HepG2 (cell line): ENCODE results near the gene PRSS36. TPM values are rescaled to one million over a fixed set of nuclear protein-coding genes. Genes with fewer than 3 reads are reported as not detected.

ENCODE experiments used
- ATAC-seq: fragments of 200-7000 bp; cut with Tn5 transposase; 3 replicates; pipeline ENCODE4 v1.9.1; 2020; ENCODE audit warnings: mild to moderate bottlenecking, moderate library complexity
- BruUV-seq: library from RNA; stranded (reverse); fragments of 400-500 nt; replicated peaks from 2 replicates; lab custom pipeline; 2021; lab: Mats Ljungman, UMichigan
- CTCF ChIA-PET: fragments of 300-600 bp; formaldehyde crosslinking; extraction: SDS; loops from one replicate; lab custom pipeline; 2021; ENCODE audit warnings: low total read pairs, inconsistent platforms, low intra/inter-chr PET ratio; lab: Yijun Ruan, JAX
- POLR2A ChIA-PET: fragments of 350-600 bp; sonication (Branson Sonifier 250); formaldehyde crosslinking; loops from one replicate; lab custom pipeline; 2020; ENCODE audit warnings: antibody characterized with exemption, inconsistent platforms; lab: Yijun Ruan, JAX
- DNase-seq: peaks from one replicate; pipeline ENCODE4 v3.0.0-alpha.2; 2015; ENCODE audit warnings: low spot score
- FAIRE-seq: peaks from 3 replicates; lab custom pipeline; 2011; peaks lifted over from hg19 to GRCh38; lab: Jason Lieb, UNC
- H2AFZ ChIP-seq: one replicate; pipeline ENCODE4 v1.6.1; 2011; ENCODE audit warnings: low read length, inconsistent platforms
- H3K27ac ChIP-seq: fragments of 300-600 bp; 3 replicates; pipeline ENCODE4 v1.8.0; 2011; ENCODE audit warnings: mixed run types, mild to moderate bottlenecking, mixed read lengths, low read length, inconsistent platforms; ENCODE audit not compliant: insufficient read depth; ENCODE audit errors: extremely low read length
- H3K27me3 ChIP-seq, 2 experiments: fragments of 200-600 bp in 1 of 2; 2 replicates in 1 of 2; 3 replicates in 1 of 2; pipeline versions ENCODE4 v1.6.0 to v1.8.0; 2011; ENCODE audit warnings: low read length in 2 of 2, mild to moderate bottlenecking in 2 of 2, moderate library complexity in 2 of 2, inconsistent platforms in 1 of 2; ENCODE audit not compliant: insufficient read depth in 2 of 2, control insufficient read depth in 1 of 2
- H3K36me3 ChIP-seq, 2 experiments: fragments of 200-600 bp in 1 of 2; replicated peaks in 1 of 2; 2 replicates in 1 of 2; 3 replicates in 1 of 2; pipeline versions ENCODE4 v1.5.1 to v1.8.0; 2011; ENCODE audit warnings: low read length in 2 of 2, inconsistent platforms in 1 of 2; ENCODE audit not compliant: insufficient read depth in 2 of 2, control insufficient read depth in 1 of 2
- H3K4me1 ChIP-seq: 2 replicates; pipeline ENCODE4 v1.5.1; 2012; ENCODE audit warnings: low read length, inconsistent platforms; ENCODE audit not compliant: insufficient read depth
- H3K4me2 ChIP-seq: 2 replicates; pipeline ENCODE4 v1.6.0; 2011; ENCODE audit warnings: low read depth, low read length, inconsistent platforms
- H3K4me3 ChIP-seq, 3 experiments: fragments of 200-600 bp in 1 of 3; sonication (generic), shearing (Covaris generic) in 1 of 3; replicated peaks in 1 of 3; 2 replicates each; pipeline ENCODE4 v1.5.1; 2011 to 2016; ENCODE audit warnings: low read length in 3 of 3, inconsistent platforms in 2 of 3, low read depth in 2 of 3, mild to moderate bottlenecking in 2 of 3, control low read depth in 1 of 3, mixed read lengths in 1 of 3; ENCODE audit not compliant: insufficient read depth in 1 of 3
- H3K79me2 ChIP-seq: one replicate; pipeline ENCODE4 v1.6.1; 2011; ENCODE audit warnings: low read length, inconsistent platforms; ENCODE audit not compliant: insufficient read depth
- H3K9ac ChIP-seq: 2 replicates; pipeline ENCODE4 v1.6.0; 2011; ENCODE audit warnings: mild to moderate bottlenecking, low read depth, low read length, inconsistent platforms; ENCODE audit not compliant: insufficient read depth
- H3K9me3 ChIP-seq: 2 replicates; pipeline ENCODE4 v1.5.1; 2012; ENCODE audit warnings: mild to moderate bottlenecking, low read length
- H4K20me1 ChIP-seq: 2 replicates; pipeline ENCODE4 v1.6.0; 2011; ENCODE audit warnings: inconsistent platforms, mild to moderate bottlenecking, low read length, moderate library complexity; ENCODE audit not compliant: insufficient read depth
- ATF7-NPFF ChIP-seq: sonication (generic); formaldehyde crosslinking; IDR thresholded peaks from 2 replicates; pipeline ENCODE4 v1.8.1; 2023; ENCODE audit warnings: mild to moderate bottlenecking, low read depth, missing genetic modification reagents, moderate library complexity
- BRD4 ChIP-seq: sonication (generic); formaldehyde crosslinking; IDR thresholded peaks from 2 replicates; pipeline ENCODE4 v1.4.0; 2020; ENCODE audit warnings: missing genetic modification reagents
- EED ChIP-seq: sonication (generic); formaldehyde crosslinking; IDR thresholded peaks from 2 replicates; pipeline ENCODE4 v1.5.0; 2020; ENCODE audit warnings: mild to moderate bottlenecking, missing genetic modification reagents
- FOXJ3 ChIP-seq: sonication (generic); formaldehyde crosslinking; IDR thresholded peaks from 2 replicates; pipeline ENCODE4 v1.4.0; 2020; ENCODE audit warnings: missing genetic modification reagents, mild to moderate bottlenecking, borderline replicate concordance
- HOXA9 ChIP-seq: sonication (generic); formaldehyde crosslinking; IDR thresholded peaks from 2 replicates; pipeline ENCODE4 v1.8.1; 2022; ENCODE audit warnings: missing genetic modification reagents, mild to moderate bottlenecking, moderate library complexity, borderline replicate concordance
- KDM5B ChIP-seq: sonication (generic); formaldehyde crosslinking; IDR thresholded peaks from 2 replicates; pipeline ENCODE4 v1.4.0; 2020; ENCODE audit warnings: missing genetic modification reagents, mild to moderate bottlenecking, borderline replicate concordance
- MXI1 ChIP-seq: IDR thresholded peaks from 3 replicates; pipeline ENCODE4 v1.6.1; 2012; ENCODE audit warnings: low read depth, low read length, inconsistent platforms, borderline replicate concordance
- POLR2G ChIP-seq: fragments of 200-400 bp; formaldehyde crosslinking; IDR thresholded peaks from 2 replicates; pipeline ENCODE4 v1.6.1; 2018; ENCODE audit warnings: mild to moderate bottlenecking, low read depth, low read length, moderate library complexity
- RBAK ChIP-seq: sonication (generic); formaldehyde crosslinking; IDR thresholded peaks from 2 replicates; pipeline ENCODE4 v1.5.1; 2020; ENCODE audit warnings: mild to moderate bottlenecking, missing genetic modification reagents
- STAT5B ChIP-seq: sonication (generic); formaldehyde crosslinking; IDR thresholded peaks from 2 replicates; pipeline ENCODE4 v1.4.0; 2020; ENCODE audit warnings: missing genetic modification reagents
- TSC22D2 ChIP-seq: sonication (generic); formaldehyde crosslinking; IDR thresholded peaks from 2 replicates; pipeline ENCODE4 v1.5.1; 2020; ENCODE audit warnings: missing genetic modification reagents, mild to moderate bottlenecking, borderline replicate concordance
- ZBTB43 ChIP-seq: sonication (generic); formaldehyde crosslinking; conservative IDR thresholded peaks from 2 replicates; pipeline ENCODE4 v1.4.0; 2020; ENCODE audit warnings: missing genetic modification reagents
- ZBTB49 ChIP-seq: sonication (generic); formaldehyde crosslinking; IDR thresholded peaks from 2 replicates; pipeline ENCODE4 v1.4.0; 2020; ENCODE audit warnings: missing genetic modification reagents, borderline replicate concordance
- ZNF367 ChIP-seq: sonication (generic); formaldehyde crosslinking; IDR thresholded peaks from 2 replicates; pipeline ENCODE4 v1.4.0; 2020; ENCODE audit warnings: missing genetic modification reagents, borderline replicate concordance
- ZNF576 ChIP-seq: sonication (generic); formaldehyde crosslinking; IDR thresholded peaks from 2 replicates; pipeline ENCODE4 v1.4.0; 2020; ENCODE audit warnings: mild to moderate bottlenecking, missing genetic modification reagents
- ZNF660 ChIP-seq: sonication (generic); formaldehyde crosslinking; IDR thresholded peaks from 2 replicates; pipeline ENCODE4 v1.5.1; 2020; ENCODE audit warnings: mild to moderate bottlenecking, low read depth, missing genetic modification reagents, borderline replicate concordance
- WGBS: methylation state at CpG from one replicate; pipeline ENCODE4 v1.1.6; 2017; ENCODE audit warnings: low lambda C conversion rate; 5-methylcytosine and 5-hydroxymethylcytosine counted together
- in situ Hi-C: cut with HindIII; loops from 2 replicates; pipeline ENCODE4 v1.10.0; 2017; ENCODE audit warnings: low pct_unique_long_range_greater_than_20kb; ENCODE audit not compliant: extremely low pct_ligation_motif_present
- intact Hi-C: fragments of 100-400 bp; cut with micrococcal nuclease; formaldehyde crosslinking; loops from one replicate; pipeline ENCODE4 v1.10.0; 2022; ENCODE audit not compliant: unreplicated experiment
- polyA plus RNA-seq, 8 experiments: library from polyadenylated mRNA; depleted of rRNA in 3 of 8; stranded (reverse) in 7 of 8; unstranded in 1 of 8; fragments of >200 nt; fragmentation: Illumina TruSeq in 4 of 8; extraction: Trizol in 4 of 8; gene quantifications; 2 replicates each; pipeline versions ENCODE4 v1.2.1 to v1.2.3, GENCODE V29; 2011 to 2016; ENCODE audit warnings: low read depth in 4 of 8, missing spikeins in 1 of 8, mixed read lengths in 1 of 8; ENCODE audit not compliant: insufficient read depth in 1 of 8
- total RNA-seq, 5 experiments: library from RNA; depleted of rRNA; stranded (reverse); fragments of >200 nt; fragmentation: Illumina TruSeq; extraction: Trizol; gene quantifications; 2 replicates each; pipeline ENCODE4 v1.2.3, GENCODE V29; 2016; ENCODE audit warnings: low read depth in 1 of 5
- TF ChIP-seq, protein P1 (sequence below): sonication (generic); formaldehyde crosslinking; IDR thresholded peaks from 2 replicates; pipeline ENCODE4 v1.4.0; 2020; ENCODE audit warnings: mild to moderate bottlenecking, missing genetic modification reagents
- TF ChIP-seq, protein P2 (sequence below): sonication (generic); formaldehyde crosslinking; IDR thresholded peaks from 2 replicates; pipeline ENCODE4 v1.5.0; 2020; ENCODE audit warnings: missing genetic modification reagents, mild to moderate bottlenecking, borderline replicate concordance

PRSS36 gene
- total and polyA plus RNA-seq, 2 of the 13 experiments (the other 11 are each of a cell fraction or from before 2014, with no cell fraction given), result 1.5 to 2.1 TPM

GRCh38 chr16:31143011-31143693, 6.7 kb downstream of the PRSS36 start:
- no peak for FAIRE-seq
- TF ChIP-seq STAT5B (CRISPR knock-in tag) (no peak), EED (peak; percentile 40; the same call in 1 of the 2 replicates), ZNF576 (CRISPR knock-in tag) (no peak), ATF7-NPFF (CRISPR knock-in tag) (0 out of 2 replicates have a peak, but pooled peaks have one; percentile 7), BRD4 (CRISPR knock-in tag) (no peak), ZNF660 (CRISPR knock-in tag) (no peak), MXI1 (no peak), POLR2G (no peak), ZNF367 (no peak), HOXA9 (CRISPR knock-in tag) (no peak), ZBTB49 (CRISPR knock-in tag) (no peak), TSC22D2 (CRISPR knock-in tag) (no peak), KDM5B (0 out of 2 replicates have a peak, but pooled peaks have one; percentile 13), FOXJ3 (CRISPR knock-in tag) (no peak), ZBTB43 (CRISPR knock-in tag) (no peak), RBAK (no peak)
- TF ChIP-seq, protein P1, sequence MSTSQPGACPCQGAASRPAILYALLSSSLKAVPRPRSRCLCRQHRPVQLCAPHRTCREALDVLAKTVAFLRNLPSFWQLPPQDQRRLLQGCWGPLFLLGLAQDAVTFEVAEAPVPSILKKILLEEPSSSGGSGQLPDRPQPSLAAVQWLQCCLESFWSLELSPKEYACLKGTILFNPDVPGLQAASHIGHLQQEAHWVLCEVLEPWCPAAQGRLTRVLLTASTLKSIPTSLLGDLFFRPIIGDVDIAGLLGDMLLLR, result peak; percentile 40; the same call in 1 of the 2 replicates
- TF ChIP-seq, protein P2, sequence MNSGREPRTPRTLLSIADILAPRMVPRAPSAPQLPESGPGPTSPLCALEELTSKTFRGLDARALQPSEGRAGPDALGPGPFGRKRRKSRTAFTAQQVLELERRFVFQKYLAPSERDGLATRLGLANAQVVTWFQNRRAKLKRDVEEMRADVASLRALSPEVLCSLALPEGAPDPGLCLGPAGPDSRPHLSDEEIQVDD (CRISPR knock-in tag), result peak; percentile 23; the same call in 1 of the 2 replicates

More at GRCh38 chr16:31143011-31143693, 6.7 kb downstream of the PRSS36 start:
- H3K4me2 ChIP-seq, result peak overlapping the region; percentile 80
- DNase-seq, result no peak
- H3K4me3 ChIP-seq, result peak overlapping the region in 1 of 3 experiments; percentile 74; a peak in 2 of 6 replicates
- BruUV-seq, result no TSS peak
- no peaks in the 10 kb centered on the region for H4K20me1 ChIP-seq
- no peaks in the 10 kb centered on the region for H3K79me2 ChIP-seq
- peaks cover 64% of the 10 kb centered on the region for H3K4me1 ChIP-seq
- 80% methylated on average over 22 of the region's 22 CpGs for WGBS
- no peak overlapping the region for H3K27ac ChIP-seq
- intact Hi-C loops (loop anchor here (2.0 to 10.0 kb wide), 3 partner anchors 38 to 188 kb away; partner anchors contain the start of gene SETD1A), in situ Hi-C loops (no loop called here)
- no peak for ATAC-seq
- peak overlapping the region; percentile 66 for H3K9ac ChIP-seq
- no peaks in the 10 kb centered on the region for H3K9me3 ChIP-seq
- ChIA-PET POLR2A (interaction anchor here (0.6 to 11.4 kb wide), 19 partner anchors 9 to 365 kb away, joined by 3 to 275 read pairs (median 11); partner anchors contain the start of genes ARMC5, FUS, HSD3B7 and KAT8), CTCF (interaction anchor here (1.2 to 1.9 kb wide), 2 partner anchors 37 to 117 kb away, joined by 3 to 9 read pairs; no protein-coding TSS in a partner anchor)
- no peaks in the 10 kb centered on the region for H3K36me3 ChIP-seq
- peaks cover 0 to 22% of the 10 kb centered on the region in 2 experiments; a peak in 4 of 5 replicates for H3K27me3 ChIP-seq
- no peak overlapping the region for H2AFZ ChIP-seq
